ENCODE measurements around the gene ATP2C2.

Gene ATP2C2

GRCh38 chr16:84453061-84453752 lies 84.9 kb downstream of the ATP2C2 start:
- DNase-seq = no peak

- no peak for DNase-seq
These were observed 86.3 kb downstream of the ATP2C2 start for GRCh38 chr16:84454611-84455010.

GRCh38 chr16:84455031-84455430 lies 86.7 kb downstream of the ATP2C2 start:
- DNase-seq = no peak

GRCh38 chr16:84458606-84459532 lies 90.5 kb downstream of the ATP2C2 start:
- DNase-seq = no peak

GRCh38 chr16:84459533-84459894 lies 91.2 kb downstream of the ATP2C2 start:
- no peak for DNase-seq

- no peak for DNase-seq
These were observed 91.6 kb downstream of the ATP2C2 start for GRCh38 chr16:84459941-84460405.

GRCh38 chr16:84460406-84461028 lies 92.2 kb downstream of the ATP2C2 start:
- DNase-seq = no peak

GRCh38 chr16:84461029-84461412 lies 92.7 kb downstream of the ATP2C2 start:
- no peak for DNase-seq

- no peak for DNase-seq
These were observed 93.3 kb downstream of the ATP2C2 start for GRCh38 chr16:84461413-84462295.

- DNase-seq = no peak
These were observed 94.2 kb downstream of the ATP2C2 start for GRCh38 chr16:84462296-84463210.

GRCh38 chr16:84463221-84463620 lies 94.9 kb downstream of the ATP2C2 start:
- no peak for DNase-seq

GRCh38 chr16:84464116-84464515 lies 95.8 kb downstream of the ATP2C2 start:
- no peak for DNase-seq

- DNase-seq = no peak
These were observed 96.8 kb downstream of the ATP2C2 start for GRCh38 chr16:84465154-84465553.

- DNase-seq = no peak
These were observed 98.4 kb downstream of the ATP2C2 start for GRCh38 chr16:84466692-84467091.

GRCh38 chr16:84467256-84467655 lies 98.9 kb downstream of the ATP2C2 start:
- DNase-seq = no peak

GRCh38 chr16:84467709-84468108 lies 99.4 kb downstream of the ATP2C2 start:
- DNase-seq = no peak

- no peak for DNase-seq
These were observed 103.0 kb downstream of the ATP2C2 start for GRCh38 chr16:84471316-84471715.

GRCh38 chr16:84471966-84472365 lies 103.6 kb downstream of the ATP2C2 start:
- no peak for DNase-seq

GRCh38 chr16:84475643-84476240 lies 107.4 kb downstream of the ATP2C2 start:
- DNase-seq = no peak

- DNase-seq = no peak
These were observed 108.1 kb downstream of the ATP2C2 start for GRCh38 chr16:84476401-84476800.

GRCh38 chr16:84477661-84478060 lies 109.3 kb downstream of the ATP2C2 start:
- DNase-seq = no peak

All from activated CD4-positive, CD25-positive, alpha-beta regulatory T cell (primary cell).